ES-I3 (cell line): ENCODE data around the gene ANKUB1.

Source experiments
- H3K36me3 ChIP-seq: 2 replicates; pipeline ENCODE4 v1.6.1; 2013; ENCODE audit warnings: mild to moderate bottlenecking, low read length, control low read depth, moderate library complexity; ENCODE audit not compliant: insufficient read depth
- H3K4me1 ChIP-seq: 2 replicates; pipeline ENCODE4 v1.6.1; 2013; ENCODE audit warnings: mild to moderate bottlenecking, control low read depth, low read length; ENCODE audit not compliant: insufficient read depth
- H3K9ac ChIP-seq: 2 replicates; pipeline ENCODE4 v1.6.1; 2013; ENCODE audit warnings: low read depth, mild to moderate bottlenecking, low read length, moderate library complexity
- H3K9me3 ChIP-seq: 2 replicates; pipeline ENCODE4 v1.6.1; 2013; ENCODE audit warnings: mild to moderate bottlenecking, low read length, moderate library complexity; ENCODE audit not compliant: control insufficient read depth, insufficient read depth

ANKUB1 gene

GRCh38 chr3:149763565-149764195 is 28.7 kb downstream of the ANKUB1 start:
- H3K4me1 ChIP-seq, result no peaks in the 10 kb centered on the region
- H3K9me3 ChIP-seq, result no peaks in the 10 kb centered on the region
- H3K36me3 ChIP-seq, result no peaks in the 10 kb centered on the region
- no peak overlapping the region for H3K9ac ChIP-seq

GRCh38 chr3:149753717-149754116 is 38.6 kb downstream of the ANKUB1 start:
- H3K36me3 ChIP-seq, result 0 out of 2 replicates have a peak, but pooled peaks cover 3% of the 10 kb centered on the region

GRCh38 chr3:149752788-149753136 is 39.6 kb downstream of the ANKUB1 start:
- Histone ChIP-seq H3K36me3 (0 out of 2 replicates have a peak, but pooled peaks cover 3% of the 10 kb centered on the region), H3K9me3 (no peaks in the 10 kb centered on the region), H3K9ac (peak overlapping the region; percentile 81; the same call in 1 of the 2 replicates), H3K4me1 (peaks cover 3% of the 10 kb centered on the region; the same call in 1 of the 2 replicates)

More at GRCh38 chr3:149753717-149754116, 38.6 kb downstream of the ANKUB1 start:
- Histone ChIP-seq H3K9ac (no peak overlapping the region), H3K9me3 (no peaks in the 10 kb centered on the region), H3K4me1 (peaks cover 3% of the 10 kb centered on the region; the same call in 1 of the 2 replicates)

- Histone ChIP-seq H3K9me3 (no peaks in the 10 kb centered on the region), H3K9ac (peak within 1 kb of the TSS; percentile 81), H3K36me3 (0 out of 2 replicates have a peak, but pooled peaks cover 3% of the 10 kb centered on the region), H3K4me1 (peaks cover 3% of the 10 kb centered on the region; the same call in 1 of the 2 replicates)
Measured at GRCh38 chr3:149752051-149752787, 40.1 kb downstream of the ANKUB1 start, which contains the start of gene COMMD2. COMMD2 (minus strand) TSS chr3:149752489; CDS start chr3:149752444, 45 bp downstream.

GRCh38 chr3:149751551-149751950 is 40.8 kb downstream of the ANKUB1 start:
- H3K9me3 ChIP-seq, result no peaks in the 10 kb centered on the region
- H3K9ac ChIP-seq, result peak overlapping the region; percentile 81
- peaks cover 8% of the 10 kb centered on the region; the same call in 1 of the 2 replicates for H3K36me3 ChIP-seq
- peaks cover 3% of the 10 kb centered on the region; the same call in 1 of the 2 replicates for H3K4me1 ChIP-seq

GRCh38 chr3:149744606-149745005 is 47.7 kb downstream of the ANKUB1 start:
- Histone ChIP-seq H3K9me3 (no peaks in the 10 kb centered on the region), H3K36me3 (peaks cover 25% of the 10 kb centered on the region), H3K9ac (no peak overlapping the region), H3K4me1 (no peaks in the 10 kb centered on the region)

- no peaks in the 10 kb centered on the region for H3K4me1 ChIP-seq
- peaks cover 26% of the 10 kb centered on the region for H3K36me3 ChIP-seq
- no peaks in the 10 kb centered on the region for H3K9me3 ChIP-seq
- H3K9ac ChIP-seq, result no peak overlapping the region
Measured at GRCh38 chr3:149744151-149744550, 48.2 kb downstream of the ANKUB1 start.

GRCh38 chr3:149739396-149739795 is 53.0 kb downstream of the ANKUB1 start:
- Histone ChIP-seq H3K9me3 (no peaks in the 10 kb centered on the region), H3K9ac (no peak overlapping the region), H3K4me1 (no peaks in the 10 kb centered on the region), H3K36me3 (peaks cover 13% of the 10 kb centered on the region)

GRCh38 chr3:149738876-149739275 is 53.5 kb downstream of the ANKUB1 start:
- H3K4me1 ChIP-seq, result no peaks in the 10 kb centered on the region
- no peaks in the 10 kb centered on the region for H3K9me3 ChIP-seq
- no peak overlapping the region for H3K9ac ChIP-seq
- peaks cover 13% of the 10 kb centered on the region for H3K36me3 ChIP-seq

- no peaks in the 10 kb centered on the region for H3K4me1 ChIP-seq
- no peaks in the 10 kb centered on the region for H3K9me3 ChIP-seq
Measured at GRCh38 chr3:149736953-149737205, 55.5 kb downstream of the ANKUB1 start.

GRCh38 chr3:149736175-149736952 is 56.0 kb downstream of the ANKUB1 start:
- no peaks in the 10 kb centered on the region for H3K9me3 ChIP-seq
- H3K36me3 ChIP-seq, result peaks cover 12% of the 10 kb centered on the region
- H3K9ac ChIP-seq, result no peak overlapping the region
- no peaks in the 10 kb centered on the region for H3K4me1 ChIP-seq

More at GRCh38 chr3:149736953-149737205, 55.5 kb downstream of the ANKUB1 start:
- Histone ChIP-seq H3K36me3 (peaks cover 13% of the 10 kb centered on the region), H3K9ac (no peak overlapping the region)

- Histone ChIP-seq H3K36me3 (no peaks in the 10 kb centered on the region), H3K9ac (no peak overlapping the region), H3K9me3 (no peaks in the 10 kb centered on the region), H3K4me1 (no peaks in the 10 kb centered on the region)
Measured at GRCh38 chr3:149732234-149732633, 60.1 kb downstream of the ANKUB1 start.

GRCh38 chr3:149727656-149728055 is 64.7 kb downstream of the ANKUB1 start:
- Histone ChIP-seq H3K4me1 (no peaks in the 10 kb centered on the region), H3K36me3 (no peaks in the 10 kb centered on the region), H3K9me3 (no peaks in the 10 kb centered on the region; the same call in 1 of the 2 replicates), H3K9ac (no peak overlapping the region)

- no peaks in the 10 kb centered on the region; the same call in 1 of the 2 replicates for H3K9me3 ChIP-seq
- H3K36me3 ChIP-seq, result no peaks in the 10 kb centered on the region
- no peaks in the 10 kb centered on the region for H3K4me1 ChIP-seq
- H3K9ac ChIP-seq, result no peak overlapping the region
Measured at GRCh38 chr3:149726716-149727407, 65.5 kb downstream of the ANKUB1 start.
